ENCODE data around the gene MIA. TPM values are rescaled to one million over a fixed set of nuclear protein-coding genes. Genes with fewer than 3 reads are reported as not detected.

MIA gene
- total and polyA plus RNA-seq, 9 of the 15 experiments (the other 6 are each of a cell fraction or from before 2014, with no cell fraction given): 0.21 TPM; not detected in 8

DNA sequence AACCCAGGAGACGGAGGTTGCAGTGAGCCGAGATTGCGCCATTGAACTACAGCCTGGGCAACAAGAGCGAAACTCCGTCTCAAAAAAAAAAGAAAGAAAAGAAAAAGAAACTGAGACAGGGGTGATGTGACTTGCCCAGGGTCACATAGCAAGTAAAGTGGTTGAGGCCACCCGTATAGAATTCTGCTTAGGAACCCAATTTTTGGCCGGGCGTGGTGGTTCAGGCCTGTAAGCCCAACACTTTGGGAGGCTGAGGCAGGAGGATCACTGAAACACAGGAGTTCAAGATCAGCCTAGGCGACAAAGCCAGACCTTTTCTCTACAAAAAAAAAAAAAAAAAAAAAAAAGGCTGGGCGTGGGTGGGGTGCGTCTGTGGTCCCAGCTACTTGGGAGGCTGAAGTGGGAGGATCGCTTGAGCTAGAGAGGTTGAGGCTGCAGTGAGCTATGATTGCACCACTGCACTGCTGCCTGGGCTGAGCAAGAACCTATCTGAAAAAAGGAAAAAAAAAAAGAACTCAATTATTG is 23.0 kb upstream of the MIA start (continued):
- TF ChIP-seq E2F8 (IDR thresholded peaks at IDR 0.05; ENCODE audit: low read depth, partially characterized antibody) (peak; percentile 31), NONO (IDR thresholded peaks at IDR 0.05; ENCODE audit: low read depth in 2 of 2, low read length in 1 of 2) (no peak), JUNB (CRISPR knock-in tag; conservative IDR thresholded peaks at IDR 0.05) (no peak), IFI16 (CRISPR knock-in tag; IDR thresholded peaks at IDR 0.05) (no peak), ZBTB17 (CRISPR knock-in tag; IDR thresholded peaks at IDR 0.05) (no peak), BRF1 (IDR thresholded peaks at IDR 0.05; ENCODE audit: borderline replicate concordance, extremely low read depth, insufficient read length) (no peak), PURB (CRISPR knock-in tag; IDR thresholded peaks at IDR 0.05; ENCODE audit: low read depth) (no peak), RCOR1 (IDR thresholded peaks at IDR 0.05; ENCODE audit: borderline replicate concordance in 1 of 2, low read depth in 2 of 2, low read length in 2 of 2) (no peak), ZNF165 (CRISPR knock-in tag; IDR thresholded peaks at IDR 0.05; ENCODE audit: borderline replicate concordance) (no peak), FOXP4 (CRISPR knock-in tag; IDR thresholded peaks at IDR 0.05; ENCODE audit: borderline replicate concordance) (no peak), CHD1 (IDR thresholded peaks at IDR 0.05; ENCODE audit: low read length) (peak; percentile 43), ZNF512 (tag; IDR thresholded peaks at IDR 0.05) (no peak), SMARCA5 (IDR thresholded peaks at IDR 0.05) (0 out of 2 replicates have a peak, but pooled peaks have one; percentile 49), NFRKB (IDR thresholded peaks at IDR 0.05; ENCODE audit: low read depth) (no peak), TFE3 (CRISPR knock-in tag; IDR thresholded peaks at IDR 0.05) (no peak), MXD1 (CRISPR knock-in tag; IDR thresholded peaks at IDR 0.05; ENCODE audit: borderline replicate concordance, poor library complexity, severe bottlenecking) (no peak), SPI1 (IDR thresholded peaks at IDR 0.05; ENCODE audit: borderline replicate concordance, low read depth, low read length) (no peak), CC2D1A (IDR thresholded peaks at IDR 0.05) (no peak), DACH1 (IDR thresholded peaks at IDR 0.05; ENCODE audit: partially characterized antibody) (no peak)

All from K562 (cell line).